Measurements from ENCODE around the gene NTHL1.

GRCh38 chr16:1999866-2000514 lies 47.6 kb downstream of the NTHL1 start:
- TF ChIP-seq POLR2A (IDR thresholded peaks at IDR 0.05) (no peak), CTCF (IDR thresholded peaks at IDR 0.05) (no peak)
